IgD-negative memory B cell (primary cell): Measurements from ENCODE around the gene ACTL8. TPM values are rescaled to one million over a fixed set of nuclear protein-coding genes. Genes with fewer than 3 reads are reported as not detected.

ENCODE experiments used
- H3K27ac Mint-ChIP-seq, 3 donors: one replicate each; pipeline ENCODE4 v1.8.0; 2020 to 2022; ENCODE audit warnings: mild to moderate bottlenecking in 3 of 3, mixed read lengths in 3 of 3, moderate library complexity in 1 of 3
- H3K27me3 Mint-ChIP-seq: one replicate; pipeline ENCODE4 v1.8.0; 2021; ENCODE audit warnings: mixed read lengths
- H3K36me3 Mint-ChIP-seq: one replicate; pipeline ENCODE4 v1.8.0; 2020; ENCODE audit warnings: mild to moderate bottlenecking, mixed read lengths
- H3K4me1 Mint-ChIP-seq, 3 donors: one replicate each; pipeline ENCODE4 v1.8.0; 2020 to 2022; ENCODE audit warnings: mixed read lengths in 3 of 3, mild to moderate bottlenecking in 1 of 3
- H3K4me3 Mint-ChIP-seq, 4 donors: one replicate each; pipeline ENCODE4 v1.8.0; 2020 to 2022; ENCODE audit warnings: mild to moderate bottlenecking in 4 of 4, mixed read lengths in 4 of 4, moderate library complexity in 3 of 4
- H3K9me3 Mint-ChIP-seq, 3 donors: one replicate each; pipeline ENCODE4 v1.8.0; 2020 to 2021; ENCODE audit warnings: mixed read lengths in 3 of 3, mild to moderate bottlenecking in 1 of 3
- polyA plus RNA-seq: library from polyadenylated mRNA; unstranded; fragments of 300-500 nt; fragmentation: Illumina TruSeq; gene quantifications from one replicate; pipeline ENCODE4 v1.2.3, GENCODE V29; 2021

The ACTL8 gene
- polyA plus RNA-seq, 1 donor from 2014 or later = not detected

DNA sequence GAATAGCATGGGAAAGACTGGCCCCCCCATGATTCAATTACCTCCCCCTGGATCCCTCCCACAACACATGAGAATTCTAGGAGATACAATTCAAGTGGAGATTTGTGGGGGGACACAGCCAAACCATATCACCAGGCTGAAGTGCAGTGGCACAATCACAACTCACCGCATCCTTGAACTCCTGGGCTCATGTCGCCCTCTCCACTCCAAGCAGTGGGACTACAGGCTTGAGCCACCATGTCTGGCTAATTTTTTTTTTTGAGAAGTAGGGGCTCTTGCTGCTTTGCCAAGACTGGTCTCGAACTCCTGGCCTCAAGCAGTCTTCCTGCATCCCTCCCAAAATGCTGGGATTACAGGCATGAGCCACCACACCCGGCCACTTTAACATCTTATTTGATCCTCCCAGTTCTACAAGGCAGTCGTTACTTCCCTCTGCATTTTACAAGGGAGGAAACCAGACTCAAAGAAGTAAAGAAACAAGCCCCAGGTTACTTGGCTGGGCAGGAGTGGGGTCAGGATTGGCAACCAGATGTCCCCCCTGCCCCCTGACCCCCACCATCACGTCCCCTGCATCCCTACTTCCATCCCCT, 26.9 kb upstream of the ACTL8 start:
- H3K27ac Mint-ChIP-seq = no peak overlapping the region
- no peaks in the 10 kb centered on the region for H3K36me3 Mint-ChIP-seq
- no peak overlapping the region for H3K4me3 Mint-ChIP-seq
- H3K9me3 Mint-ChIP-seq = no peaks in the 10 kb centered on the region
- no peaks in the 10 kb centered on the region for H3K4me1 Mint-ChIP-seq
- peaks cover 7% of the 10 kb centered on the region for H3K27me3 Mint-ChIP-seq

- no peaks in the 10 kb centered on the region for H3K9me3 Mint-ChIP-seq
- no peaks in the 10 kb centered on the region for H3K4me1 Mint-ChIP-seq
- H3K27ac Mint-ChIP-seq = no peak overlapping the region
- H3K27me3 Mint-ChIP-seq = peaks cover 7% of the 10 kb centered on the region
- no peaks in the 10 kb centered on the region for H3K36me3 Mint-ChIP-seq
- H3K4me3 Mint-ChIP-seq = no peak overlapping the region
Measured at GRCh38 chr1:17729248-17729647, 25.9 kb upstream of the ACTL8 start.

- Mint-ChIP-seq H3K4me1 (no peaks in the 10 kb centered on the region), H3K9me3 (no peaks in the 10 kb centered on the region), H3K4me3 (no peak overlapping the region), H3K27ac (no peak overlapping the region), H3K27me3 (peaks cover 7% of the 10 kb centered on the region), H3K36me3 (no peaks in the 10 kb centered on the region)
Measured at GRCh38 chr1:17729909-17730308, 25.2 kb upstream of the ACTL8 start.

GRCh38 chr1:17731460-17731859, 23.7 kb upstream of the ACTL8 start:
- no peak overlapping the region for H3K27ac Mint-ChIP-seq
- no peaks in the 10 kb centered on the region for H3K36me3 Mint-ChIP-seq
- no peak overlapping the region for H3K4me3 Mint-ChIP-seq
- H3K9me3 Mint-ChIP-seq = no peaks in the 10 kb centered on the region
- H3K4me1 Mint-ChIP-seq = no peaks in the 10 kb centered on the region
- peaks cover 6% of the 10 kb centered on the region for H3K27me3 Mint-ChIP-seq

GRCh38 chr1:17732475-17732874, 22.7 kb upstream of the ACTL8 start:
- Mint-ChIP-seq H3K4me3 (no peak overlapping the region), H3K27me3 (peaks cover 6% of the 10 kb centered on the region), H3K27ac (no peak overlapping the region), H3K9me3 (no peaks in the 10 kb centered on the region), H3K36me3 (no peaks in the 10 kb centered on the region), H3K4me1 (no peaks in the 10 kb centered on the region)

- no peak overlapping the region for H3K4me3 Mint-ChIP-seq
- H3K9me3 Mint-ChIP-seq = no peaks in the 10 kb centered on the region
- H3K4me1 Mint-ChIP-seq = no peaks in the 10 kb centered on the region
- no peaks in the 10 kb centered on the region for H3K36me3 Mint-ChIP-seq
- no peak overlapping the region for H3K27ac Mint-ChIP-seq
- H3K27me3 Mint-ChIP-seq = peaks cover 6% of the 10 kb centered on the region
Measured at GRCh38 chr1:17733661-17734060, 21.5 kb upstream of the ACTL8 start.

- H3K27ac Mint-ChIP-seq = no peak overlapping the region
- no peaks in the 10 kb centered on the region for H3K4me1 Mint-ChIP-seq
- H3K4me3 Mint-ChIP-seq = no peak overlapping the region
- H3K36me3 Mint-ChIP-seq = no peaks in the 10 kb centered on the region
- H3K9me3 Mint-ChIP-seq = no peaks in the 10 kb centered on the region
- H3K27me3 Mint-ChIP-seq = peaks cover 6% of the 10 kb centered on the region
Measured at GRCh38 chr1:17734609-17735008, 20.5 kb upstream of the ACTL8 start.

DNA sequence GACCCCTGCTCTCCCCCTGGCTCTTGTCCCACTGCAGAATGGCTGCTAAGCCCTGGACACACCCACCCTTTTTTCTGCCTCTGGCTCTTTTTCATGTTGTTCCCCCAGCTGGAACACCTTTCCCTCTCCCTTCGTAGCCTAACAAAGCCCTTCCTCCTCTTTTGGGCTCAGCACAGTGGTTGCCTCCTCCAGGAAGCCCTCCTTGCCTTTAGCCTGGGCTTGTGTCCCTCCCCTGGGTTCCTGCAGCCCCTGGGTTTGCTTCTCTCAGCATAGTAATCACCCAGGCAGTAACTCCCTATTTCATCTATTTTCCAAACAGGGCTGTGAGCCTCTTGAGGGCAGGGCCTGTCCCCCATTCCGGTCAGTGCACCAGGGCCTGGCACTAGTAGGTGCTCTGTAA, 19.8 kb upstream of the ACTL8 start:
- Mint-ChIP-seq H3K4me1 (no peaks in the 10 kb centered on the region), H3K36me3 (no peaks in the 10 kb centered on the region)

GRCh38 chr1:17735793-17736192, 19.3 kb upstream of the ACTL8 start:
- Mint-ChIP-seq H3K4me3 (no peak overlapping the region), H3K4me1 (no peaks in the 10 kb centered on the region), H3K27ac (no peak overlapping the region), H3K27me3 (peaks cover 3% of the 10 kb centered on the region), H3K36me3 (no peaks in the 10 kb centered on the region), H3K9me3 (no peaks in the 10 kb centered on the region)

More for the DNA sequence above, 19.8 kb upstream of the ACTL8 start:
- no peak overlapping the region for H3K4me3 Mint-ChIP-seq
- peaks cover 6% of the 10 kb centered on the region for H3K27me3 Mint-ChIP-seq
- H3K27ac Mint-ChIP-seq = no peak overlapping the region
- no peaks in the 10 kb centered on the region for H3K9me3 Mint-ChIP-seq

GRCh38 chr1:17736625-17737024, 18.5 kb upstream of the ACTL8 start:
- peaks cover 3% of the 10 kb centered on the region for H3K27me3 Mint-ChIP-seq
- no peaks in the 10 kb centered on the region for H3K9me3 Mint-ChIP-seq
- no peak overlapping the region for H3K4me3 Mint-ChIP-seq
- H3K27ac Mint-ChIP-seq = no peak overlapping the region
- no peaks in the 10 kb centered on the region for H3K36me3 Mint-ChIP-seq
- H3K4me1 Mint-ChIP-seq = no peaks in the 10 kb centered on the region

GRCh38 chr1:17739050-17739449, 16.1 kb upstream of the ACTL8 start:
- no peaks in the 10 kb centered on the region for H3K4me1 Mint-ChIP-seq
- no peak overlapping the region for H3K27ac Mint-ChIP-seq
- peaks cover 4% of the 10 kb centered on the region for H3K27me3 Mint-ChIP-seq
- no peak overlapping the region for H3K4me3 Mint-ChIP-seq
- H3K36me3 Mint-ChIP-seq = no peaks in the 10 kb centered on the region
- H3K9me3 Mint-ChIP-seq = no peaks in the 10 kb centered on the region

GRCh38 chr1:17741052-17741451, 14.1 kb upstream of the ACTL8 start:
- H3K36me3 Mint-ChIP-seq = no peaks in the 10 kb centered on the region
- no peaks in the 10 kb centered on the region for H3K4me1 Mint-ChIP-seq
- peak overlapping the region in 1 of 4 donors; percentile 28 for H3K4me3 Mint-ChIP-seq
- H3K27me3 Mint-ChIP-seq = peaks cover 7% of the 10 kb centered on the region
- no peaks in the 10 kb centered on the region for H3K9me3 Mint-ChIP-seq
- no peak overlapping the region for H3K27ac Mint-ChIP-seq

DNA sequence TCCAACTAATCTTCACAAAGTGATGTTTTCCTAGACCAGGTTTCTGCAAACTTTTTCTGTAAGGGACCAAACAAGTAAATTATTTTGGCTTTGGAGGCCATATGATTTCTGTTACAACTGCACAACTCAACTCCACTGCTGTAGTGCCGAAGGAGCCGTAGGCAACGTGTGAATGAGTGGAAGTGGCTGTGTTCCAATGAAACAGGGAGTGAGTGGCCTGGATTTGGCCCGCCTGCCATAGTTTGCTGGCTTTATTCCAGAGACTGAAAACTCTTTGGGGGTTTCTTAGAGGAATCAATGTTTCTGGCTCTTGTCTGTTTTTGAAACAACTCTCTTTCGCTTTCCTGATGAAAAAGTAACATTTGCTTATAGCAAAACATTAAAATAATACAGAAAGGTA, 12.6 kb upstream of the ACTL8 start:
- Mint-ChIP-seq H3K4me1 (no peaks in the 10 kb centered on the region), H3K4me3 (no peak overlapping the region), H3K27ac (no peak overlapping the region), H3K27me3 (peaks cover 7% of the 10 kb centered on the region), H3K9me3 (no peaks in the 10 kb centered on the region), H3K36me3 (no peaks in the 10 kb centered on the region)

DNA sequence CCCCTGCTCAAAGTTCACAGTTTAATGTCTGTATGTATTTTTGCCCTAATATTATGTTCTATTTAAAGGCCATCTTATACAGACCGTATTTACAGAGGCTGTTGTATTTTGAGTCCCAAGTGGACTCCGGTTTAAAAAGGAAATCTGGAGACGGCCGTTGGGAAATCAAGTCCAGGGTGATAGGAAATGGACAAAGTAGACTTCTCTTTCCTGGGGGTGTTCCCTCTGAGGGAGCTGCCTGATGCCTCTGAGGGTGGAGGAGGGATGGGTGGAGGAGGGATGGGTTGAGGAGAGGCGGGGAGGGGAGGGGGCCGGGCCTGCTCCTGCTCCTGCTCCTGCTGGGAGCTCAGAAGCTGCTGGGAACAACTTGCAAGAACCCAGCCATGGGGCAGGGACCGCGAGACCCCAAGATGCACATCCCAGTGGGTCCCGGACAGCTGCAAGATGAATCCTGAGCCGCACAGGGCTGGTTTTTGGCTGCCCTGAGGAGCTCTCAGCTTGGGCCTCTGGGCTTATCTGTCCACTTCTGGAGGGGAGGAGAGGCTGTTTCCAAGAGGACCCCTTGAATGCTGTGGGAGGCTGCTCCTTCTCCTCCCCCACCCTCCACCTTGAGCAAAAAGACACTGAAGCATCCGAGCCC, 12.0 kb upstream of the ACTL8 start:
- H3K4me3 Mint-ChIP-seq = no peak overlapping the region
- no peaks in the 10 kb centered on the region for H3K36me3 Mint-ChIP-seq
- H3K4me1 Mint-ChIP-seq = no peaks in the 10 kb centered on the region
- H3K27ac Mint-ChIP-seq = no peak overlapping the region
- H3K27me3 Mint-ChIP-seq = peaks cover 7% of the 10 kb centered on the region
- no peaks in the 10 kb centered on the region for H3K9me3 Mint-ChIP-seq

GRCh38 chr1:17743925-17744324, 11.2 kb upstream of the ACTL8 start:
- peaks cover 7% of the 10 kb centered on the region for H3K27me3 Mint-ChIP-seq

More at GRCh38 chr1:17743925-17744324, 11.2 kb upstream of the ACTL8 start:
- no peaks in the 10 kb centered on the region for H3K36me3 Mint-ChIP-seq
- H3K27ac Mint-ChIP-seq = no peak overlapping the region
- peaks cover 0 to 4% (median 3%) of the 10 kb centered on the region in 3 donors for H3K9me3 Mint-ChIP-seq
- no peak overlapping the region for H3K4me3 Mint-ChIP-seq
- no peaks in the 10 kb centered on the region for H3K4me1 Mint-ChIP-seq
